ENCODE results near the gene ENPP7.

Gene ENPP7, protein sequence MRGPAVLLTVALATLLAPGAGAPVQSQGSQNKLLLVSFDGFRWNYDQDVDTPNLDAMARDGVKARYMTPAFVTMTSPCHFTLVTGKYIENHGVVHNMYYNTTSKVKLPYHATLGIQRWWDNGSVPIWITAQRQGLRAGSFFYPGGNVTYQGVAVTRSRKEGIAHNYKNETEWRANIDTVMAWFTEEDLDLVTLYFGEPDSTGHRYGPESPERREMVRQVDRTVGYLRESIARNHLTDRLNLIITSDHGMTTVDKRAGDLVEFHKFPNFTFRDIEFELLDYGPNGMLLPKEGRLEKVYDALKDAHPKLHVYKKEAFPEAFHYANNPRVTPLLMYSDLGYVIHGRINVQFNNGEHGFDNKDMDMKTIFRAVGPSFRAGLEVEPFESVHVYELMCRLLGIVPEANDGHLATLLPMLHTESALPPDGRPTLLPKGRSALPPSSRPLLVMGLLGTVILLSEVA

DNA sequence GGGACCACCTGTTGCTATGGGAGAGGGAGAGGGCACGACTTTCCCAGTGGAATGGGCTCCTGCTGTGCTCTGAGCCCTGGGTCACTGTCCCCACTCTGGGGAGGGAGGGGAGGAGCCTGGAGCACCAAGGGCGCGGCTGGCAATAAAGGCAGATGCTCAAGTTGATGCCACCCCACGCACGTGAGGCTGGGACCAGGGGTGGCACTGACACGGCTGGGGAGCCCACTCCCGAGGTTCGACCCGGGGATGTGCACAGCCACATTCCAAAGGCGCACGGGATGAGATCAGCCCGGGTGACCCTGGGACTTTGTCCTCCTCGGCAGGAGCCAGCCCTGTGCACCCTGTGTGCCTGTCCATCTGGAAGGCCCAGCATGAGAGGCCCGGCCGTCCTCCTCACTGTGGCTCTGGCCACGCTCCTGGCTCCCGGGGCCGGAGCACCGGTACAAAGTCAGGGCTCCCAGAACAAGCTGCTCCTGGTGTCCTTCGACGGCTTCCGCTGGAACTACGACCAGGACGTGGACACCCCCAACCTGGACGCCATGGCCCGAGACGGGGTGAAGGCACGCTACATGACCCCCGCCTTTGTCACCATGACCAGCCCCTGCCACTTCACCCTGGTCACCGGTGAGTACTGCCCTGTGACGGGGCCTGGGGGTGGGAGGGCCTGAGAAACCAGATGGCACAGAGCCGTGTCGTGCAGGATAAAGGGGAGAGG, at the start of gene ENPP7:
ENPP7 (plus strand) TSS at position 175 of the 715 bp plus-strand sequence; CDS start at position 372, 197 bp downstream.
- DNase-seq, result no peak

DNA sequence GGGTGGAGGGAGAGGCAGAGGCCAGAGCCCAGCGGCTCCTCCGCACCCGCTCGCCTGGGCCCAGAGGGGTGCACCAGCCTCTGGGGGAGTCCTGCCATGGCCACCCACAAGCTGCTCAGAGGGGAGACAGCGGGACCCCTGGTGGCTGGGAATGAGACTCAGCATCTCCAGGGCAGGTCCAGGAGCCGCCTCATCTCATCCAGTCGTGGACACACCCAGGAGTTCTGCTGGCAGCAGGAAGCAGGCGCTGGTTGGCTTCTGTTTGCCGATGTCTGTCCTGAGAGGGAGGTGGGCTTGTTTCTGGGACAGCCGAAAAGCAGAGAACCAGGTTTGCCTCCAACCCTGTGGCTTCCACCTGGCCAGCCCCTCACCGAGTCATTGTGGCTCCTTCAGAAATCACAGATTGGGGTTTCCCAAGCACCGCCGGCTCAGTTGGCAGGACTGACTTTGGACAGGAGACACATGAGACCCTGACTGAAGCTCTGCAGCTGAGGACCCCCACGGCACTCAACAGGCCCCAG, 49.6 kb upstream of the ENPP7 start:
- DNase-seq, result no peak

DNA sequence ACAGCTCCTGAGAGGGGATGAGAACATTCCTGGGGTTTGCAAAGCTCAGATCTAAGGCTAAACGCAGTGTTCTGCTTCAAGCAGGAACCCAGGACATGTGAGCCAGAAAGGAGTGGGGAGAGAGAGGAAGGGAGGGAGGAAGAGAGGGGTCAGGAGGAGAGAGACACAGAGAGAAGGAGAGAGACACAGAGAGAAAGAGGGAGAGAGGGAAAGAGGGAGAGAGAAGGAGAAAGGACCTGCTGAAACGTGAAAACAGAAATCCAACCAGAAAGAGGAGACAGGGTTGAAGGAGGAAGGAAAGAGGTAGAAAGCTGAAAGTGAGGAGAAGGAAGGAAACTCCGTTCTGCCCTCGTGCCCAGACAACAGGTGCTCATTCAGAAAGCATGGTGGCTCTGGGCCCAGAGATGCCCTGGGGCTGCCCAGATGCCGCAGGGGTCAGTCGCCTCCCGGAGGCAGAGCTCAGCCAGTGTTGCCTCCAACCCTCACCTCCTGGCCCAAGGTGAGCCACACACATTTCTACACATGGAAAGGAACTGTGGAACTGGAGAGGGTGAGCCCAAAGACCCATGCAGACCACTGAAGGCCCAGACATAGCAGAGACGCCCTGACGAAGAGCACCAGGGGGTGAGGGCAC, 49.0 kb upstream of the ENPP7 start:
- no peak for DNase-seq

DNA sequence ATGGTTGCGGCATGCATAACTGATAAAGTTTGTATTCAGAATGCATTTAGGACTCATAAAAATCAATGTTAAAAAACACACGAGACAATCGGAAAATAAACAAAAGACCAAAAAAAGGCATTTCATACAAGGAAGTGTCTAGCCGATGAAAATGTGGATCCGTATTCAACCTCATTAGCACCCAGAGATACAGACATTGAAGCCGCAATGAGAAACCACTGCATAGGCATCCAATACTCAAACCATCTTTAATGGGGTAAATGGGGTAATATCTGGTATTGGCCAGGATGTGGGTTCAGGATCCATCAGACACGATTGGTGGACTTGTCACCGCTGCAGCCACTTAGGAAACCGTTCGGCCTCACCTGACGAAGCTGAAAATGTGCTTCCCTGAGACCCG, 47.4 kb upstream of the ENPP7 start:
- no peak for DNase-seq

DNA sequence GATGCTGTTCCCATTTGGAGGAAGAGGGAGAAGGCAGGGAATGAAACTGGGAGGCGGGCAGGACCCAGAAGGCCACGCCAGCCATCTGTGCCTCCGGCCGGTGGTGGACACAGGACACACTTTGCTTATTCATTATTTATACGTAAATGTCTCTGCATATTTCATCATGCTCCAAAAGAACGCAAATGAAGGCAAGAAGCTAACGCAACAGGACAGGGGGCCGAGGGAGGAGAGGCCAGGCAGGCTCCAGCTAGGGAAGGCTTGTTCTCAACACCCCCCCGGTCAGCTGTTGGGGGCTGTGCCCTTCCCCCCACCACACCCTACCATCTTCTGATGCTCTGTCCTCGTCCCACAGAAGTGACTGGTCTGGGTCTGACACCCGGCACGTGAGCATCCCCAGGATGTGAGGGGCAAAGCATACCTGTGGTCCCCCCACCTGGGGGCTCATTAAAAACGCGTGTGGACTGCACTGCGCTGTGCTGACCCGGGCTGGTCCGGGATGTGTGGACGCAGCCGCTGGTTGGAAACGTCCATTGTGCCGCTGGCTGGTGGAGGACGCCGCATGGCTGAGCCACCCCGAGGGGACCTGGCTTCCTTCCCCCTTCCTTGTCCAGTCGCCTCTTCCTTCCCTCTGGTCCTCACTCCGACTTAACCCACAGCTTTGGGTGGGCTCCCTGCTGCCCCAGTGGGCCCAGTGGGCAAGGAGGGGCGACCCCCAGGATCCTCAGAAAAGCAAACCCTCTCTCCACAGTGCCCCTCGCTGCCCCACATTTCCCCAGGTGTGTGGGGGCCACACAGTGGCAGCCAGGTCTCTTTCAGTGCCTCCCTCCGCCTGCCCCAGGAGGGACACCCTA, 46.4 kb upstream of the ENPP7 start:
- DNase-seq, result no peak

DNA sequence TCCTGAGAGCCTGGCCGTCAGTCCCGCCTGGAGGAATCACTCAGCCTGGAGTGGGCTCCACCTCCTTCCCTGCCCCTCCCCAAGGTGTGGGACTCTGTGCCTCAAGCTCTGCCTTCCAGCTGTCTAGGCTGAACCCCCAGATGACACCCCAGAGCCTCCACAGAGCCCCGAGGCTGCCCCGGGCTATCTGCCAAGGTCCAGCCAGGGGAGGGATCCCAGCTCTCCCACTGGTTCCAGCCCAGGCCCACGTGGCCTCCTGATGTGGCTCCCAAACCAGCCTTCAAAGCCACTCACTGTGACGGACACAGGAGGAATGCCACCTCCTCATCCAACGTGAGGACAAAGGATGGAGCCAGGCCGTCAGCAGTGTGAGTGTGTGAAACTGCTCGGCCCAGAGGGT, 45.6 kb upstream of the ENPP7 start:
- no peak for DNase-seq

DNA sequence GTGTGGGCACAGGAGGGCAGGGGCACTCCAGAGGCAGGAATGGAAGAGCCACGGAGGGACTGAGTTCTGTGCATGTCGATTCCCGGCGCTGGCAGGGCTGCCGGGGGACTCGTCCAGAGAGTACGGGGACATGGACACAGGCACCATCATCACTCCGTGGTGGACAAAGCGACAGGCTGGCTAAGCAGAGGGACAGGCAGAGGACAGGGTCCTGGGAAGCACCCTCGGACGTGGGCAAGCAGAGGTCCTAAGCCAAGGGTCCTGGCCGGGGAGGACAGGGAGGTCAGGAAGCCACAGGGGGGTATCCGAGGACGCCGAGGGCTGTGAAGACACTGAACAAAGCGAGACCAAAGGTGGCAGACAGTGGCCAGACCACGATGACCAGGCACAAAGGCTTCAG, 44.3 kb upstream of the ENPP7 start:
- no peak for DNase-seq

DNA sequence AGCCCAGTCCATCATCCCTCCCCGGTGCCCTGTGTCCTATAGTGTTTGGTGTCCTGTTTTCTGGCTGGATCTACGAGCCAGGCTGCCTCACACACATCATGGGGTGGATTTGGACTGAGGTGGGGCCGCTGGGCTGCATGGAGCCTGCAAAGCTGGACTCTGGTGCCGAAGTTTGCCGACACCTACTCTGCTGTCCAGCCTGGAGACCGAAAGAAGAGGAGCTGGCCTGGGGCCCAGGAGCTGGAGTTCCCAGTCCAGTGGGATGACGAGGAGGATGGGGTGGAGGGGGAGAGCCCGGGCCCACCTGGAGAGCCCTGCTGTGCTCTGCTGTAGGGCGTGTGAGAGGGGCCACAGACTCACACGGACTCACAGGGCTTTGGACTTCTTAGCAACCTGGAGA, 40.3 kb upstream of the ENPP7 start:
- no peak for DNase-seq

DNA sequence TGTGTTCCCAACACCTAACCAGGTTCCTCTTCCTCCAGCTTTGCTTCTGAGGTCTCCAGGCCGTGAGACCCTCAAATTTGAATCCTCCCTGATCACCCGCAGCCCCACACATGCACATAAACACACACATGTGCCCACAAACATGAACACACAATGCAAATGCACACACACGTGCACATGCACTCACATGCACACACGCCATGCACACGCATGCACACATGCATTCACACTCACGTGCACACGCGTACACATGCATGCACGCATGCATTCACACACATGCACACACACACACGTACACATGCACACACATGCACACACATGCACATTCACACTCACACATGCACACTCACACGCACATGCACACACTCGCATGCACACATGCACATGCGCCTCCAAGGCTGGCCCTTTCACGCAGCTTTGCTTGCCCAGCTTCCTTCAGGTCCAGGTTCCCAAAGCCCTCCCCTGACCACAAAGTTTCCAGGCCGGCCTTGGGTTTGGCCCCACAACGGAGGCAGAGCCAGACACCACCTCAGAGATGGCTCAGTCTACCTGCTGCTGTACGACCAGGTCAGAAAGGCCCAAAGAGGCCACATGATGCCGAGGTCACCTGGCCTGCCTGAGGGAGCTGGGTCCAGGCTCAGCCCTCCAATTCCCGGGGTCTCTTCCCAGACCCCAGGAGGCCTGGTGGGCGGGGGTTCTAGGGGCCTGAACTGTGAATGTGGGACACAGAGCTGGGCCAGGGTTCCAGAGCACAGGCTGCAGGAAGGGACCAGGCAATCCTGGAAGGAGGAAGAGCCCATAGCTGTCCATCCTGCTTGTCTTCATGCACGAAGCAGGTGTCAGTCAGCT, 39.5 kb upstream of the ENPP7 start:
- no peak for DNase-seq

DNA sequence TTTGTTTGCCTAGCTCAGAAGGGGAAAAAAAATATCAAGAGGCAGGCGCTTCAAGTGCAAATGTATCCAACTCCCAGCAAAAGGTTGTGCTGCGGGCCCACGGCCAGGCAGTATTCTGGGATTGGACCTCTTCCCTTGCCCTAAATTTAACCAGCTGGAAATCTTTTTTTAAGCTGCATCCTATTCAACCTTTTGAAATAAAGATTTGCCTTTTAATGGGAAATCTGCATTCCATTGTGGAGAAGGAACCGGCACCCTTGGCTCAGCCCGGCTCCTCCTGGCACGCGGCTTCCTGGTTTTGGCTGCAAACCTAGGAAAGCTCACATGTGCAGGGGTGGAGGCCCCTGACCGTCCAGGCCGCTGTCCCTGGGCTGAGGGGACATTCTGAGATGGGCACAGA, 38.8 kb upstream of the ENPP7 start:
- DNase-seq, result no peak

DNA sequence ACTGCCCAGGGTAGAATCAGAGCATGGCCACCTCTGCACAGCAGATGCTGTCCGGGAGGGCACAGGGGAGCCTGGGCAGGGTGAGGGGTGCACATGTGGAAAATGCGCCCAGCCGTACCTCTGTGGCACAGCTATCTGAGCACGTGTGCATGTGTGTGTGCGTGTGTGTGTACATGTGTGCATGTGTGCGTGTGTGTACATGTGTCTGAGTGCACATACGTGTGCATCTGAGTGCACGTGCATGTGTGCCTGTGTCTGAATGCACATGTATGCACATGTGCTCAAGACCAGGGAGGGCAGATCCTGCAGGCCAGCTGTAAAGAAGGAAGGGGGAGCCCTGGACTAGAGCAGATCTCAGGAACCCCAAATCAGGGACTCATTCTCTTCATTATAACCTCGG, 37.3 kb upstream of the ENPP7 start:
- no peak for DNase-seq

DNA sequence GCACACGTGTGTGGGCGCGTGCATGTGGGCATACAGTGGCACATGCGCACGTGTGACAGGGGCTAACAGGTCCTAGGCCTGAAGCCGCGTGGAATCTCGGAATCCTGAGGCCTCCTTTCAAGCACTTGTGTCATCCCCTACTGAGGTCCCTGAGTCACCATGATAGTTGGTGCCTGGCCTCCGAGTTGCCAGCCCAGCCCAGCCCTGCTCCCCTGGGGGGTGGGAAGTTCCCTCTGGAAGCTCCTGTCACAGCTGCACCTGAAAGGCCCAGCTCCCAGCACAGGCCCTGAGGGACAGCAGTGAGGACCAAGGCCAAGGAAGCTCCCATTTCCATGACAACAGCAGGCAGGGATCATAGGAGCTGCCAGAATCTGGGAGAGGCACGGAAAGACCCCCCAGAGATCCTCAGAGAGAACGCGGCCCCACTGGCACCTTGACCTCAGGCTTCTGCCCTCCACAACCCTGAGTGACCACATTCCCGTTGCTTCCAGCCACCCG, 35.4 kb upstream of the ENPP7 start:
- no peak for DNase-seq

DNA sequence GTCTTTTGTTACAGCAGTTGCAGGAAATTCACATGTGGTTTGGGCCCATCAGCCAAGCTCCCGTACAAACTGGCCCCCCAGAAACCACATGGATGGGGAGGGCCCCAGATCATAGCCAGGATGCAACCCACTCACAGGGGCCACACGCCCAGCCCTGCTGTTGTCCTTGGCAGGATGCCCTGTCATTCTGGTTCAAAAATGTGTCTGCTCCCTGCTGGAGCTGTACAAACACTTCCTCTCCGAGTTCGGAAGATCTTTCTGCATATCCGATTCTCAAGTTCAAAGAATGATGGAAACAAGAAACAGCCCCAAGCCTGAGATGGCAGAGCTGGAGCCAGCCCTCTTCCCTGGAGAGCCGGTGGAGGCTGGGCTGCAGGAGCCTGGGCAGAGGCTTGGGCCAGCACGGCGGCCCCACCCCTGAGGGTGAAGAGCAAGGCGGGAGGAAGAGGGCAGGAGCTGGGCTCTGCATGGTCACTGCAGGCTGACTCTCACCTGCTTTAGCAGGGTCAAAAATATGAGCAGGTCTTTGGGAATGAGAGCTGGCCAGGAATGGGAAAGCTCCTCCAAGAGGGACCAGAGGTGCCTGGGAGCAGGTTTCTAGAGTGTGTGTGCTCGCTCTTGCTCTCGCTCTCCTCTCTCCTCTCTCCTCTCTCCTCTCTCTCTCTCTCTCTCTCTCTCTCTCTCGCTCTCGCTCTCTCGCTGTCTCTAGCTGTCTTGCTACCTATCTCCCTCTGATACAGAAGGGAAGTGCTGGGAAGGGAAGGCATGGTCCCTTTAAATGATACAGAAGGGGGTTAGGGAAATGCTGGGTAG, 34.7 kb upstream of the ENPP7 start:
- DNase-seq, result peak in 1 of 2 experiments; percentile 14

DNA sequence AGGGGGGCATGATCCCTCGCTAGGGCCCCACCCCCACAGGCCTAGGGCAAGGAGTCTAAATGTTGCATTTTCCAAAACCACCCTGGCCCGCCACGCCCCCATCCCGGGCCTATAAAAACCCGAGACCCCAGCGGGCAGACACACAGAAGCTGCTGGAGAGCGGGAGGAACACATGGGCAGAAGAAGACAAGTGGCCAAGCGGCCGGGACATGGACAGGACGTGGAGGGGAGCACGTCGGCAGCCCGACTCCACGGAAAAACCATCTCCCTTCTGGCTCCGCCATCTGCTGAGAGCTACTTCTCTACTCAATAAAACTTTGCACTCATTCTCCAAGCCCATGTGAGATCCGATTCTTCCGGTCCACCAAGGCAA, 34.1 kb upstream of the ENPP7 start:
- DNase-seq, result no peak

DNA sequence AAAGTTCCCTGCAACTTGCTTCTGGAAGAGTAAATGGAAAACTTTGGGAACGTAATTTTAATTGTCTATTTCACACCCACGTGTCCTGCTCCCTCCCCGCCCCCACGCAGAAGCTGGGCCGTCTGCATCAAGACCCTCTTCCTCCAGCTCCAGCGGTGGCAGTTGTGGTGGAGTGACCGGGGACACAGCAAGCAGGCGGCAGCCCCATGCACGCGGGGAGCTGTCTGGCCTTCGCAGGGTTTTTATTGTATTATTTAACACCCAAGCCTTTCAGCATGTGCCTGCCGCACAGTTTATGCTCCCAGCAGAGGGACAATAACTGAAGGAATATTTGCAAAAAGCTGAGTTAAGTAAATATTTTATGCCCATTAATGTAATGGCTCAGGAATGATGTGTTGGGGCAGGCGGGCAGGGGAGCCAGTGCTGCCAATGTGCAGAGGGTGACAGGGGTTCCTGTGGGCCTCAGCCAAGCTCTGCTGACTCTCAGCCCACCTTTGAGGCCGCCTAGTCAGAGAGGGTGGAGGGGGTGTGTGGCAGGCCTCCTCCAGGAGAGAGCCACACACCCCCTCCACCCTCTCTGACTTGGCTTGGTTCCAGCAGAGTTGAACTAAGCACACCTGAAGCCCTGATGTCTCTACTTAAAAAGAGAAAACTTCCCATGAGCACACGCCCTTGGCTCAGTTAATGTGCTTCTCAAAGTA, 32.4 kb upstream of the ENPP7 start:
- no peak for DNase-seq

DNA sequence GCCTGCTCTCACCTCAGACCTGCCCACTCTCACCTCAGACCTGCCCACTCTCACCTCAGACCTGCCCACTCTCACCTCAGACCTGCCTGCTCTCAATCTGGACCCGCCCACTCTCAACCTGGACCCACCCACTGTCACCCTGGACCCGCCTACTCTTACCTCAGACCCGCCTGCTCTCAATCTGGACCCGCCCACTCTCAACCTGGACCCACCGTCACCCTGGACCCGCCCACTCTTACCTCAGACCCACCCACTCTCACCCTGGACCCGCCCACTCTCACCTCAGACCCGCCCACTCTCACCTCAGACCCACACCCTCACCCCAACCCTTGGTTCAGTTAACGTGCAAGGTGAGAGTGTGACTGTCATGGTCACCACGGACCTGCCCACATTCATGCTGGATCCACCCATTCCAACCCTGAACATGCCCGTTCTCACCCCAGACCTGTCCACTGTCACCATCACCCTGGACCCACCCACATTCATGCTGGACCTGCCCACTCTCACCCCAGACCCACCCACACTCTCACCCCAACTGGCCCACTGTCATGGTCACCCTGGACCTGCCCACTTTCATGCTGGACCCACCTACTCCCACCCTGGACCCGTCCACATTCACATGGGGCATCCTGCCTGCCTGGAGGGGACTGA, 31.2 kb upstream of the ENPP7 start:
- no peak for DNase-seq

DNA sequence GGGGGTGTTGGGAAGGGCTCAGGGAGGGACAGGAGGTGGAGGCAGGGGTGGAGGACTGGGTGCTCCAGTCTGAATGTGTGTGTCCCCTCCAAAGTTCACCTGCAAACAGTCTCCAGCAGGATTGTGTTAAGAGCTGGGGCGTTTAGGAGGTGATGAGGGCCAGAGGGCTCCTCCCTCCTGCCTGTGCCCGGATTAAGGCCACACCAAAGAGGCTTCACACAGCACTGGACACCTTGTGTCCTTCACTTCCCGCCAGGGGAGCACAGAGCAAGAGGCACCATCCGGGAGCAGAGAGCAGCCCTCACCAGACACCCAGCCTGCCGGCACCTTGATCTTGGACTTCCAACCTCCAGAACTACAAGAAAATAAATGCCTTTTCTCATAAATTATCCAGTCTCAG, 30.2 kb upstream of the ENPP7 start:
- DNase-seq, result no peak

DNA sequence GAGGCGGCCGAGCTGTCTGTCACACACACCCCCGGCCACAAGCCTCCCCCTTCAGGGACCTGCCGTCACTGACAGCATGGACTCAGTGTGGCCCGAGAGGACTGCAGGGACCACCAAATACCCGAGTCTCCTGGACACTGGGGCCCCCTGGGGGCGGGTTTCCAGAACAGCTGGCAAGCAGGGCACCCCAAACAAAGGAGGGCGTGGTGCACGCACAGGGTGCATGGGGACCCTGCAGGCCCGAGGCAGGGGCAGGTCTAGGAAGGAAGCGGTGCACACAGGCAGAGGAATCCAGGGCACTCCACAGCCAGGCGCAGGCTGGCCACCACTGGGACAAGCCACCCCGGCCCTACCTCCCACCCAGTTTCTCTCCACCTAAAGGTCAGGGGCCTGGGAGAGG, 28.7 kb upstream of the ENPP7 start:
- no peak for DNase-seq

DNA sequence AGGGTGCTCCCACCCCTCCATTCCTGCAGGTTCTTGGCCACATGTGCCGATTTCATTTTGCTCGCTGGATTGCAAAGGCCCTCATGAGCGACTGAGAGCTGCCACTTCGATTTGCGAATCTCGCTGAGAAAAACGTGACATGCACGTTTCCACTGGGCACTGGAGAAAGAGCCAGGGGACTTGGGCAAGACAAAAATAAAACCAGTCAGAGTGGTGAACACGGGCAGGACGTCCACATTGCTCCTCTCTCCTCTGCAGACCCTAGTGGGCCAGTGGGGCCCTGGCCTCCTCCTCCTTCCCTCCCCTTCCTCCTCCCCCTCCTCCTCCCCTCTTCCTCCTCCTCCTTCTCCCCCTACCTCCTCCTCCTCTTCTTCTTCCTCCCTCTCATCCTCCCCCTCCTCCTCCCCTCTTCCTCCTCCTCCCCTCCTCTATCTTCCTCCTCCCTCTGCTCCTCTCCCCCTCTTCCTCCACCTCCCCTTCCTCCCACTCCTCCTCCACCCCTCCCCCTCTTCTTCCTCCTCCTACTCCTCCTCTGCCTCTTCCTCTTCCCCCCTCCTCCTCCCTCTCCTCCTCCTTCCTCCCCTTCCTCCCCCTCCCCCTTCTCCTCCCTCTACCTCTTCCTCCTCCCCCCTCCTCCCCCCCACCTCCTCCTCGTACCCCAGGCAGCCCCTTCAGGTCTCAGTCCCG, 28.1 kb upstream of the ENPP7 start:
- DNase-seq, result no peak
